HCT116 (cell line): Measurements from ENCODE around the gene LCN10.

Experiments
- ZFX ChIP-seq: fragments of 450-650 bp; IDR thresholded peaks from 2 replicates; pipeline ENCODE4 v1.6.1; 2017
- TF ChIP-seq, protein P1 (sequence below), 3 experiments: fragments of 200-600 bp in 1 of 3; sonication (generic) in 1 of 3; IDR thresholded peaks in 2 of 3; conservative IDR thresholded peaks in 1 of 3; 2 replicates each; pipeline ENCODE4 v1.5.1; 2012 to 2017; ENCODE audit warnings: low read depth in 2 of 3, low read length in 2 of 3, antibody characterized with exemption in 1 of 3, borderline replicate concordance in 1 of 3, control low read depth in 1 of 3, mild to moderate bottlenecking in 1 of 3, mixed read lengths in 1 of 3, mixed run types in 1 of 3, moderate library complexity in 1 of 3; ENCODE audit not compliant: insufficient read depth in 1 of 3

DNA sequence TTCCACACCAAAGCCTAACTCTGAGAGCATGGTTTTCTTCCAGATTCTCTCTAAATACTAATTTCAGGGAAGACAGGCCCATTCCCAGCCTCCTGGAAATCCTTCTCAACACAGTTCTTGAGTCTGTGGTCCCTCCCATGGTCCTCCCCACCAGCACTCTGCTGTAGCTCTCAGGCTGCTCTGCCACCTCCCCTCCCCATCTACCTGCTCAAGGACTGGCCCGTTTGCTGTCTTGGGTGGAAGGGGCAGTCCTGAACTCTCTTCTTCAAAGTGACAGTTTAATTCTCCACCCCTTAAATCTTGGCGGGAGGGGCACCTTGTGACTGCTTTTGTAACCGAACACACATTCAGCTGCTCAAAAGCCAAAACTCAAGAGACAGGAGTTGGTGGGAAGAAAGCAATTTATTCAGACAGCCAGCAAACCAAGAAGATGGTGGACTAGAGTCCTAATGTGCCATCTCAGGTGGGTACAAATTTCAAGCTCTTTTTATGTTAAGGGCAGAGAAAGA is 29.2 kb upstream of the LCN10 start:
- TF ChIP-seq, protein P1, sequence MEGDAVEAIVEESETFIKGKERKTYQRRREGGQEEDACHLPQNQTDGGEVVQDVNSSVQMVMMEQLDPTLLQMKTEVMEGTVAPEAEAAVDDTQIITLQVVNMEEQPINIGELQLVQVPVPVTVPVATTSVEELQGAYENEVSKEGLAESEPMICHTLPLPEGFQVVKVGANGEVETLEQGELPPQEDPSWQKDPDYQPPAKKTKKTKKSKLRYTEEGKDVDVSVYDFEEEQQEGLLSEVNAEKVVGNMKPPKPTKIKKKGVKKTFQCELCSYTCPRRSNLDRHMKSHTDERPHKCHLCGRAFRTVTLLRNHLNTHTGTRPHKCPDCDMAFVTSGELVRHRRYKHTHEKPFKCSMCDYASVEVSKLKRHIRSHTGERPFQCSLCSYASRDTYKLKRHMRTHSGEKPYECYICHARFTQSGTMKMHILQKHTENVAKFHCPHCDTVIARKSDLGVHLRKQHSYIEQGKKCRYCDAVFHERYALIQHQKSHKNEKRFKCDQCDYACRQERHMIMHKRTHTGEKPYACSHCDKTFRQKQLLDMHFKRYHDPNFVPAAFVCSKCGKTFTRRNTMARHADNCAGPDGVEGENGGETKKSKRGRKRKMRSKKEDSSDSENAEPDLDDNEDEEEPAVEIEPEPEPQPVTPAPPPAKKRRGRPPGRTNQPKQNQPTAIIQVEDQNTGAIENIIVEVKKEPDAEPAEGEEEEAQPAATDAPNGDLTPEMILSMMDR (IDR thresholded peaks at IDR 0.05 in 2 of 3, conservative IDR thresholded peaks at IDR 0.05 in 1 of 3; ENCODE audit: borderline replicate concordance in 1 of 3, insufficient read depth in 1 of 3, low read depth in 2 of 3, low read length in 2 of 3): no peak
- TF ChIP-seq ZFX: no peak
